ENCODE data around the gene NPFFR2. TPM values are rescaled to one million over a fixed set of nuclear protein-coding genes. Genes with fewer than 3 reads are reported as not detected.

NPFFR2 gene
- total RNA-seq (not detected in 2 replicates), polyA plus RNA-seq (not detected in 2 replicates), polyA minus RNA-seq (ENCODE audit: low replicate concordance) (not detected in 2 replicates)
- not detected in 2 replicates for polyA plus RNA-seq (2012)

DNA sequence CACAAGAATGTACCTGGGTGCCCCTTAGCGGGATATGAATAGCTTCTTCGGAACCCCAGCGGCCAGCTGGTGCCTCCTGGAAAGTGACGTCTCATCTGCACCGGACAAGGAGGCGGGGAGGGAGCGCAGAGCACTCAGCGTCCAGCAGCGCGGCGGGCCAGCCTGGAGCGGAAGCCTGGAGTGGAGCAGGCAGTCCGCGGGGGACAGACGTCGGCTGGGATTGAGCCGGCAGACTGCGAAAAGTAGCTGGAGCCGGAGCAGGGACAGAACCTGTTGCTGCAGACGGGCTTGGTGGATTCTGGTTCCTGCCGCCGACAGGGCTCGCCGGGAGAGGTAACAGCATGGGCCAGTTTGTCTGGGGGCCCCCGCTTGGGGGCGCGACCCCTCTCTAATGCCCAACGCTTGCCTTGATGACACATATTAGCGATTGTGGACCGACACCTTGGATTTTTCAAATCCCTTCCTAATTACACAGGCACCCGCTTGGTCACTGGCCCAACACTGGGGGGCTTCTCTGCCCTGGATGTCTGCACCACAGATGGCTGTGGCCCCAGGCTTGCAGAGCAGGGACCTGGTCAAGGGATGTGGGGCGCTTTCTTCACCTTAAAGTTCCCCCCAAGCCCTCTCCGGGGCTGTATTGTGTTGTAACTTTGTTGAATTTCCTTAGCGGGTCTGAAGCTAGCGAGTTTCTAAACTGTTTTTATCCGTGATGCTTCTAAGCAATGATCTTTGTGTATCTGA lies at the start of gene NPFFR2:
Gene NPFFR2 (plus strand): TSS at position 133 of the 741 bp plus-strand sequence. CDS start 96,592 bp downstream, outside the sequence.
- Histone ChIP-seq H3K4me1 (ENCODE audit: control insufficient read depth, extremely low read depth, insufficient read depth, low read length) (no peaks in the 10 kb centered on the region), H3K4me2 (ENCODE audit: extremely low read depth, insufficient read depth, low read length) (peak within 1 kb of the TSS; percentile 51), H2AFZ (ENCODE audit: low read length) (no peak within 1 kb of the TSS), H3K27ac (ENCODE audit: insufficient read depth, low read length) (no peak within 1 kb of the TSS), H3K36me3 (ENCODE audit: control insufficient read depth, insufficient read depth, low read length) (no peaks in the 10 kb centered on the region), H3K27me3 (ENCODE audit: control insufficient read depth, insufficient read depth, low read length) (peaks cover 9% of the 10 kb centered on the region), H3K9me3 (ENCODE audit: control insufficient read depth, insufficient read depth, low read depth, low read length) (no peaks in the 10 kb centered on the region), H3K79me2 (ENCODE audit: control insufficient read depth, insufficient read depth, low read length) (no peaks in the 10 kb centered on the region), H3K4me3 (replicated peaks in 1 of 4; ENCODE audit: control extremely low read depth in 1 of 4, insufficient read depth in 1 of 4, low read depth in 3 of 4, low read length in 4 of 4) (peak within 1 kb of the TSS in 1 of 4 experiments; percentile 19), H4K20me1 (ENCODE audit: control insufficient read depth, extremely low read depth, insufficient read depth, low read length) (no peaks in the 10 kb centered on the region), H3K9ac (ENCODE audit: insufficient read depth, low read length) (no peak within 1 kb of the TSS)
- peak in 1 of 2 donors; percentile 71 for DNase-seq (ENCODE audit: low read depth in 2 of 2)
- TF ChIP-seq CTCF (conservative IDR thresholded peaks at IDR 0.05 in 1 of 2, IDR thresholded peaks at IDR 0.05 in 1 of 2; ENCODE audit: low read depth in 1 of 2, low read length in 2 of 2) = no peak
- no peak for TF ChIP-seq EZH2 (IDR thresholded peaks at IDR 0.05; ENCODE audit: low read length, missing control alignments)

GRCh38 chr4:71992571-71993312 lies 39.1 kb upstream of the NPFFR2 start:
- Histone ChIP-seq H3K4me3 (replicated peaks in 1 of 4; ENCODE audit: control extremely low read depth in 1 of 4, insufficient read depth in 1 of 4, low read depth in 3 of 4, low read length in 4 of 4) (no peak overlapping the region), H3K27me3 (ENCODE audit: control insufficient read depth, insufficient read depth, low read length) (no peaks in the 10 kb centered on the region), H3K79me2 (ENCODE audit: control insufficient read depth, insufficient read depth, low read length) (no peaks in the 10 kb centered on the region), H4K20me1 (ENCODE audit: control insufficient read depth, extremely low read depth, insufficient read depth, low read length) (no peaks in the 10 kb centered on the region), H3K36me3 (ENCODE audit: control insufficient read depth, insufficient read depth, low read length) (no peaks in the 10 kb centered on the region), H3K27ac (ENCODE audit: insufficient read depth, low read length) (no peak overlapping the region), H3K9me3 (ENCODE audit: control insufficient read depth, insufficient read depth, low read depth, low read length) (no peaks in the 10 kb centered on the region), H3K9ac (ENCODE audit: insufficient read depth, low read length) (no peak overlapping the region), H2AFZ (ENCODE audit: low read length) (no peak overlapping the region), H3K4me2 (ENCODE audit: extremely low read depth, insufficient read depth, low read length) (no peak overlapping the region), H3K4me1 (ENCODE audit: control insufficient read depth, extremely low read depth, insufficient read depth, low read length) (no peaks in the 10 kb centered on the region)
- DNase-seq (ENCODE audit: low read depth in 2 of 2) = peak in 1 of 2 donors; percentile 85
- TF ChIP-seq CTCF (conservative IDR thresholded peaks at IDR 0.05 in 1 of 2, IDR thresholded peaks at IDR 0.05 in 1 of 2; ENCODE audit: low read depth in 1 of 2, low read length in 2 of 2) (no peak), EZH2 (IDR thresholded peaks at IDR 0.05; ENCODE audit: low read length, missing control alignments) (no peak)

GRCh38 chr4:71994559-71994958 lies 37.2 kb upstream of the NPFFR2 start:
- Histone ChIP-seq H4K20me1 (ENCODE audit: control insufficient read depth, extremely low read depth, insufficient read depth, low read length) (no peaks in the 10 kb centered on the region), H3K27ac (ENCODE audit: insufficient read depth, low read length) (no peak overlapping the region), H3K9ac (ENCODE audit: insufficient read depth, low read length) (no peak overlapping the region), H3K4me3 (replicated peaks in 1 of 4; ENCODE audit: control extremely low read depth in 1 of 4, insufficient read depth in 1 of 4, low read depth in 3 of 4, low read length in 4 of 4) (no peak overlapping the region), H3K9me3 (ENCODE audit: control insufficient read depth, insufficient read depth, low read depth, low read length) (no peaks in the 10 kb centered on the region), H2AFZ (ENCODE audit: low read length) (no peak overlapping the region), H3K4me2 (ENCODE audit: extremely low read depth, insufficient read depth, low read length) (no peak overlapping the region), H3K36me3 (ENCODE audit: control insufficient read depth, insufficient read depth, low read length) (no peaks in the 10 kb centered on the region), H3K27me3 (ENCODE audit: control insufficient read depth, insufficient read depth, low read length) (no peaks in the 10 kb centered on the region), H3K79me2 (ENCODE audit: control insufficient read depth, insufficient read depth, low read length) (no peaks in the 10 kb centered on the region), H3K4me1 (ENCODE audit: control insufficient read depth, extremely low read depth, insufficient read depth, low read length) (no peaks in the 10 kb centered on the region)
- DNase-seq (ENCODE audit: low read depth in 2 of 2) = no peak
- no peak for TF ChIP-seq CTCF (conservative IDR thresholded peaks at IDR 0.05 in 1 of 2, IDR thresholded peaks at IDR 0.05 in 1 of 2; ENCODE audit: low read depth in 1 of 2, low read length in 2 of 2)
- no peak for TF ChIP-seq EZH2 (IDR thresholded peaks at IDR 0.05; ENCODE audit: low read length, missing control alignments)
